GM12878 (cell line): ENCODE measurements around the gene IGLL1. TPM values are rescaled to one million over a fixed set of nuclear protein-coding genes. Genes with fewer than 3 reads are reported as not detected.

Experiments
- KDM1A ChIP-seq: fragments of 200-600 bp; sonication (generic); IDR thresholded peaks from 2 replicates; pipeline ENCODE4 v1.6.1; 2016; ENCODE audit warnings: borderline replicate concordance
- NFYA ChIP-seq: IDR thresholded peaks from 2 replicates; pipeline ENCODE4 v1.6.1; 2011; ENCODE audit warnings: low read depth, mild to moderate bottlenecking, low read length, improper control_type of control experiment, borderline replicate concordance
- POLR2AphosphoS5 ChIP-seq: IDR thresholded peaks from 2 replicates; pipeline ENCODE4 v1.6.1; 2011; ENCODE audit warnings: mild to moderate bottlenecking, low read length, inconsistent platforms
- SP1 ChIP-seq: IDR thresholded peaks from one replicate; pipeline ENCODE4 v1.6.1; 2011; ENCODE audit warnings: low read depth, low read length
- SPI1 ChIP-seq: IDR thresholded peaks from 2 replicates; pipeline ENCODE4 v1.6.1; 2011; ENCODE audit warnings: low read depth, mild to moderate bottlenecking, low read length, moderate library complexity, borderline replicate concordance; ENCODE audit not compliant: insufficient read depth
- ZBTB11 ChIP-seq: fragments of 450-650 bp; formaldehyde crosslinking; IDR thresholded peaks from 2 replicates; pipeline ENCODE4 v1.5.0; 2022; ENCODE audit warnings: mild to moderate bottlenecking, missing genetic modification characterization
- polyA plus RNA-seq, 11 experiments: library from polyadenylated mRNA; depleted of rRNA in 4 of 11; unstranded in 6 of 11; stranded (reverse) in 5 of 11; fragments of >200 nt; fragmentation: Nextera tagmentation in 4 of 11; fragmentation: Illumina TruSeq in 1 of 11; extraction: Ambion mirVana in 4 of 11; extraction: Trizol in 1 of 11; gene quantifications; 1 replicate in 1 of 11; 2 replicates in 10 of 11; pipeline versions ENCODE4 v1.2.1 to v1.2.3, GENCODE V29; 2011 to 2016; ENCODE audit warnings: inconsistent platforms in 2 of 11, missing spikeins in 2 of 11, low read depth in 1 of 11
- total RNA-seq, 4 experiments: library from RNA; depleted of rRNA in 3 of 4; stranded (reverse); fragments of >200 nt in 3 of 4; fragmentation: Illumina TruSeq in 1 of 4; extraction: Trizol in 1 of 4; gene quantifications; 2 replicates each; pipeline versions ENCODE4 v1.2.1 to v1.2.3, GENCODE V29; 2013 to 2021
- TF ChIP-seq, protein P1 (sequence below): IDR thresholded peaks from 2 replicates; pipeline ENCODE4 v1.6.1; 2012; ENCODE audit warnings: mild to moderate bottlenecking, low read depth, low read length
- TF ChIP-seq, protein P2 (sequence below): fragments of 450-650 bp; IDR thresholded peaks from 2 replicates; pipeline ENCODE4 v1.6.1; 2018; ENCODE audit warnings: borderline replicate concordance, mild to moderate bottlenecking; ENCODE audit not compliant: partially characterized antibody
- TF ChIP-seq, protein P3 (sequence below): fragments of 450-650 bp; formaldehyde crosslinking; IDR thresholded peaks from 2 replicates; pipeline ENCODE4 v1.4.0; 2020; ENCODE audit warnings: mild to moderate bottlenecking, moderate library complexity

IGLL1 gene
- total and polyA plus RNA-seq, 10 of the 15 experiments (the other 5 are each of a cell fraction or from before 2014, with no cell fraction given), result not detected

GRCh38 chr22:23579280-23579679 is 810 bp downstream of the IGLL1 start (continued):
- TF ChIP-seq, protein P1, sequence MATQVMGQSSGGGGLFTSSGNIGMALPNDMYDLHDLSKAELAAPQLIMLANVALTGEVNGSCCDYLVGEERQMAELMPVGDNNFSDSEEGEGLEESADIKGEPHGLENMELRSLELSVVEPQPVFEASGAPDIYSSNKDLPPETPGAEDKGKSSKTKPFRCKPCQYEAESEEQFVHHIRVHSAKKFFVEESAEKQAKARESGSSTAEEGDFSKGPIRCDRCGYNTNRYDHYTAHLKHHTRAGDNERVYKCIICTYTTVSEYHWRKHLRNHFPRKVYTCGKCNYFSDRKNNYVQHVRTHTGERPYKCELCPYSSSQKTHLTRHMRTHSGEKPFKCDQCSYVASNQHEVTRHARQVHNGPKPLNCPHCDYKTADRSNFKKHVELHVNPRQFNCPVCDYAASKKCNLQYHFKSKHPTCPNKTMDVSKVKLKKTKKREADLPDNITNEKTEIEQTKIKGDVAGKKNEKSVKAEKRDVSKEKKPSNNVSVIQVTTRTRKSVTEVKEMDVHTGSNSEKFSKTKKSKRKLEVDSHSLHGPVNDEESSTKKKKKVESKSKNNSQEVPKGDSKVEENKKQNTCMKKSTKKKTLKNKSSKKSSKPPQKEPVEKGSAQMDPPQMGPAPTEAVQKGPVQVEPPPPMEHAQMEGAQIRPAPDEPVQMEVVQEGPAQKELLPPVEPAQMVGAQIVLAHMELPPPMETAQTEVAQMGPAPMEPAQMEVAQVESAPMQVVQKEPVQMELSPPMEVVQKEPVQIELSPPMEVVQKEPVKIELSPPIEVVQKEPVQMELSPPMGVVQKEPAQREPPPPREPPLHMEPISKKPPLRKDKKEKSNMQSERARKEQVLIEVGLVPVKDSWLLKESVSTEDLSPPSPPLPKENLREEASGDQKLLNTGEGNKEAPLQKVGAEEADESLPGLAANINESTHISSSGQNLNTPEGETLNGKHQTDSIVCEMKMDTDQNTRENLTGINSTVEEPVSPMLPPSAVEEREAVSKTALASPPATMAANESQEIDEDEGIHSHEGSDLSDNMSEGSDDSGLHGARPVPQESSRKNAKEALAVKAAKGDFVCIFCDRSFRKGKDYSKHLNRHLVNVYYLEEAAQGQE, result no peak
- TF ChIP-seq, protein P2, sequence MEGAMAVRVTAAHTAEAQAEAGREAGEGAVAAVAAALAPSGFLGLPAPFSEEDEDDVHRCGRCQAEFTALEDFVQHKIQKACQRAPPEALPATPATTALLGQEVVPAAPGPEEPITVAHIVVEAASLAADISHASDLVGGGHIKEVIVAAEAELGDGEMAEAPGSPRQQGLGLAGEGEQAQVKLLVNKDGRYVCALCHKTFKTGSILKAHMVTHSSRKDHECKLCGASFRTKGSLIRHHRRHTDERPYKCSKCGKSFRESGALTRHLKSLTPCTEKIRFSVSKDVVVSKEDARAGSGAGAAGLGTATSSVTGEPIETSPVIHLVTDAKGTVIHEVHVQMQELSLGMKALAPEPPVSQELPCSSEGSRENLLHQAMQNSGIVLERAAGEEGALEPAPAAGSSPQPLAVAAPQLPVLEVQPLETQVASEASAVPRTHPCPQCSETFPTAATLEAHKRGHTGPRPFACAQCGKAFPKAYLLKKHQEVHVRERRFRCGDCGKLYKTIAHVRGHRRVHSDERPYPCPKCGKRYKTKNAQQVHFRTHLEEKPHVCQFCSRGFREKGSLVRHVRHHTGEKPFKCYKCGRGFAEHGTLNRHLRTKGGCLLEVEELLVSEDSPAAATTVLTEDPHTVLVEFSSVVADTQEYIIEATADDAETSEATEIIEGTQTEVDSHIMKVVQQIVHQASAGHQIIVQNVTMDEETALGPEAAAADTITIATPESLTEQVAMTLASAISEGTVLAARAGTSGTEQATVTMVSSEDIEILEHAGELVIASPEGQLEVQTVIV, result no peak
- TF ChIP-seq KDM1A, result no peak
- TF ChIP-seq, protein P3, sequence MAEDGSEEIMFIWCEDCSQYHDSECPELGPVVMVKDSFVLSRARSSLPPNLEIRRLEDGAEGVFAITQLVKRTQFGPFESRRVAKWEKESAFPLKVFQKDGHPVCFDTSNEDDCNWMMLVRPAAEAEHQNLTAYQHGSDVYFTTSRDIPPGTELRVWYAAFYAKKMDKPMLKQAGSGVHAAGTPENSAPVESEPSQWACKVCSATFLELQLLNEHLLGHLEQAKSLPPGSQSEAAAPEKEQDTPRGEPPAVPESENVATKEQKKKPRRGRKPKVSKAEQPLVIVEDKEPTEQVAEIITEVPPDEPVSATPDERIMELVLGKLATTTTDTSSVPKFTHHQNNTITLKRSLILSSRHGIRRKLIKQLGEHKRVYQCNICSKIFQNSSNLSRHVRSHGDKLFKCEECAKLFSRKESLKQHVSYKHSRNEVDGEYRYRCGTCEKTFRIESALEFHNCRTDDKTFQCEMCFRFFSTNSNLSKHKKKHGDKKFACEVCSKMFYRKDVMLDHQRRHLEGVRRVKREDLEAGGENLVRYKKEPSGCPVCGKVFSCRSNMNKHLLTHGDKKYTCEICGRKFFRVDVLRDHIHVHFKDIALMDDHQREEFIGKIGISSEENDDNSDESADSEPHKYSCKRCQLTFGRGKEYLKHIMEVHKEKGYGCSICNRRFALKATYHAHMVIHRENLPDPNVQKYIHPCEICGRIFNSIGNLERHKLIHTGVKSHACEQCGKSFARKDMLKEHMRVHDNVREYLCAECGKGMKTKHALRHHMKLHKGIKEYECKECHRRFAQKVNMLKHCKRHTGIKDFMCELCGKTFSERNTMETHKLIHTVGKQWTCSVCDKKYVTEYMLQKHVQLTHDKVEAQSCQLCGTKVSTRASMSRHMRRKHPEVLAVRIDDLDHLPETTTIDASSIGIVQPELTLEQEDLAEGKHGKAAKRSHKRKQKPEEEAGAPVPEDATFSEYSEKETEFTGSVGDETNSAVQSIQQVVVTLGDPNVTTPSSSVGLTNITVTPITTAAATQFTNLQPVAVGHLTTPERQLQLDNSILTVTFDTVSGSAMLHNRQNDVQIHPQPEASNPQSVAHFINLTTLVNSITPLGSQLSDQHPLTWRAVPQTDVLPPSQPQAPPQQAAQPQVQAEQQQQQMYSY (CRISPR knock-in tag), result no peak
- TF ChIP-seq ZBTB11 (CRISPR knock-in tag), result no peak
- no peak for TF ChIP-seq POLR2AphosphoS5
- no peak for TF ChIP-seq SPI1
- TF ChIP-seq NFYA, result no peak
- TF ChIP-seq SP1, result no peak
- TF ChIP-seq, all 136 proteins: peak for 0
